Loucy (cell line): Measurements from ENCODE around the gene DAGLA.

Experiments
- H2AFZ ChIP-seq: fragments of 200-600 bp; sonication (generic); 2 replicates; pipeline ENCODE4 v1.6.0; 2016; ENCODE audit warnings: antibody characterized with exemption, mild to moderate bottlenecking, low read length, moderate library complexity
- H3F3A ChIP-seq: fragments of 200-600 bp; 2 replicates; pipeline ENCODE4 v1.6.0; 2016; ENCODE audit warnings: antibody characterized with exemption, low read depth, mild to moderate bottlenecking
- H3K27me3 ChIP-seq: fragments of 200-600 bp; sonication (generic); 2 replicates; pipeline ENCODE4 v1.6.1; 2014; ENCODE audit warnings: low read length, mild to moderate bottlenecking; ENCODE audit not compliant: insufficient read depth, poor library complexity, severe bottlenecking
- H3K36me3 ChIP-seq: fragments of 200-600 bp; sonication (generic); 2 replicates; pipeline ENCODE4 v1.6.1; 2016; ENCODE audit warnings: low read length; ENCODE audit not compliant: insufficient read depth
- H3K4me1 ChIP-seq: fragments of 200-600 bp; sonication (generic); 2 replicates; pipeline ENCODE4 v1.5.1; 2014; ENCODE audit warnings: low read length, mild to moderate bottlenecking; ENCODE audit not compliant: insufficient read depth, poor library complexity, severe bottlenecking
- H3K4me2 ChIP-seq: fragments of 200-600 bp; sonication (generic); 2 replicates; pipeline ENCODE4 v1.6.0; 2014; ENCODE audit warnings: antibody characterized with exemption, low read length, low read depth, mild to moderate bottlenecking; ENCODE audit not compliant: poor library complexity, severe bottlenecking
- H3K4me3 ChIP-seq: fragments of 200-600 bp; sonication (generic); 2 replicates; pipeline ENCODE4 v1.5.1; 2014; ENCODE audit warnings: low read length, mild to moderate bottlenecking, mixed read lengths; ENCODE audit not compliant: poor library complexity, severe bottlenecking
- H3K79me2 ChIP-seq: fragments of 200-600 bp; sonication (generic); 2 replicates; pipeline ENCODE4 v1.6.1; 2014; ENCODE audit warnings: low read length; ENCODE audit not compliant: insufficient read depth
- H3K9ac ChIP-seq: fragments of 200-600 bp; sonication (generic); 2 replicates; pipeline ENCODE4 v1.6.0; 2014; ENCODE audit warnings: mild to moderate bottlenecking, low read depth, low read length, moderate library complexity; ENCODE audit not compliant: poor library complexity, severe bottlenecking
- H3K9me2 ChIP-seq: fragments of 200-600 bp; sonication (generic); replicated peaks from 2 replicates; pipeline ENCODE4 v1.6.1; 2016; ENCODE audit warnings: low read depth, low read length, mixed read lengths
- H3K9me3 ChIP-seq: fragments of 200-600 bp; sonication (generic); 2 replicates; pipeline ENCODE4 v1.6.1; 2014; ENCODE audit warnings: mild to moderate bottlenecking, antibody characterized with exemption, low read length, low read depth; ENCODE audit not compliant: insufficient read depth
- H4K20me1 ChIP-seq: fragments of 200-600 bp; sonication (generic); 2 replicates; pipeline ENCODE4 v1.6.0; 2014; ENCODE audit warnings: antibody characterized with exemption, low read length, mild to moderate bottlenecking; ENCODE audit not compliant: insufficient read depth, poor library complexity, severe bottlenecking
- EZH2phosphoT487 ChIP-seq: fragments of 200-600 bp; IDR thresholded peaks from 2 replicates; pipeline ENCODE4 v1.6.1; 2018; ENCODE audit warnings: antibody characterized with exemption, mild to moderate bottlenecking, moderate library complexity, borderline replicate concordance
- TF ChIP-seq, protein P1 (sequence below): fragments of 200-600 bp; sonication (generic); conservative IDR thresholded peaks from 2 replicates; pipeline ENCODE4 v1.5.1; 2014; ENCODE audit warnings: mild to moderate bottlenecking, antibody characterized with exemption, low read length

DAGLA gene

DNA sequence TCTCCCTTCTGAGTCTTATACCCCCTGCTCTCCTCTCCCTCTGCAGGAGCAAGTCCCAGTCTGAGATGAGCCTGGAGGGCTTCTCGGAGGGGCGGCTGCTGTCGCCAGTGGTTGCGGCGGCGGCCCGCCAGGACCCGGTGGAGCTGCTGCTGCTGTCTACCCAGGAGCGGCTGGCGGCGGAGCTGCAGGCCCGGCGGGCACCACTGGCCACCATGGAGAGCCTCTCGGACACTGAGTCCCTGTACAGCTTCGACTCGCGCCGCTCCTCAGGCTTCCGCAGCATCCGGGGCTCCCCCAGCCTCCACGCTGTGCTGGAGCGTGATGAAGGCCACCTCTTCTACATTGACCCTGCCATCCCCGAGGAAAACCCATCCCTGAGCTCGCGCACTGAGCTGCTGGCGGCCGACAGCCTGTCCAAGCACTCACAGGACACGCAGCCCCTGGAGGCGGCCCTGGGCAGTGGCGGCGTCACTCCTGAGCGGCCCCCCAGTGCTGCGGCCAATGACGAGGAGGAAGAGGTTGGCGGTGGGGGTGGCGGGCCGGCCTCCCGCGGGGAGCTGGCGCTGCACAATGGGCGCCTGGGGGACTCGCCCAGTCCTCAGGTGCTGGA is 63.4 kb downstream of the DAGLA start:
- H3K4me1 ChIP-seq = no peaks in the 10 kb centered on the region
- H3K4me2 ChIP-seq = no peak overlapping the region
- no peaks in the 10 kb centered on the region for H3K79me2 ChIP-seq
- no peaks in the 10 kb centered on the region for H3K36me3 ChIP-seq
- H2AFZ ChIP-seq = no peak overlapping the region
- H3K9me3 ChIP-seq = no peaks in the 10 kb centered on the region
- TF ChIP-seq, protein P1, sequence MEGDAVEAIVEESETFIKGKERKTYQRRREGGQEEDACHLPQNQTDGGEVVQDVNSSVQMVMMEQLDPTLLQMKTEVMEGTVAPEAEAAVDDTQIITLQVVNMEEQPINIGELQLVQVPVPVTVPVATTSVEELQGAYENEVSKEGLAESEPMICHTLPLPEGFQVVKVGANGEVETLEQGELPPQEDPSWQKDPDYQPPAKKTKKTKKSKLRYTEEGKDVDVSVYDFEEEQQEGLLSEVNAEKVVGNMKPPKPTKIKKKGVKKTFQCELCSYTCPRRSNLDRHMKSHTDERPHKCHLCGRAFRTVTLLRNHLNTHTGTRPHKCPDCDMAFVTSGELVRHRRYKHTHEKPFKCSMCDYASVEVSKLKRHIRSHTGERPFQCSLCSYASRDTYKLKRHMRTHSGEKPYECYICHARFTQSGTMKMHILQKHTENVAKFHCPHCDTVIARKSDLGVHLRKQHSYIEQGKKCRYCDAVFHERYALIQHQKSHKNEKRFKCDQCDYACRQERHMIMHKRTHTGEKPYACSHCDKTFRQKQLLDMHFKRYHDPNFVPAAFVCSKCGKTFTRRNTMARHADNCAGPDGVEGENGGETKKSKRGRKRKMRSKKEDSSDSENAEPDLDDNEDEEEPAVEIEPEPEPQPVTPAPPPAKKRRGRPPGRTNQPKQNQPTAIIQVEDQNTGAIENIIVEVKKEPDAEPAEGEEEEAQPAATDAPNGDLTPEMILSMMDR = no peak
- TF ChIP-seq EZH2phosphoT487 = no peak
- H3K27me3 ChIP-seq = no peaks in the 10 kb centered on the region
- H3K4me3 ChIP-seq = no peak overlapping the region
- no peaks in the 10 kb centered on the region for H4K20me1 ChIP-seq
- H3F3A ChIP-seq = no peaks in the 10 kb centered on the region
- no peaks in the 10 kb centered on the region for H3K9me2 ChIP-seq
- H3K9ac ChIP-seq = no peak overlapping the region

DNA sequence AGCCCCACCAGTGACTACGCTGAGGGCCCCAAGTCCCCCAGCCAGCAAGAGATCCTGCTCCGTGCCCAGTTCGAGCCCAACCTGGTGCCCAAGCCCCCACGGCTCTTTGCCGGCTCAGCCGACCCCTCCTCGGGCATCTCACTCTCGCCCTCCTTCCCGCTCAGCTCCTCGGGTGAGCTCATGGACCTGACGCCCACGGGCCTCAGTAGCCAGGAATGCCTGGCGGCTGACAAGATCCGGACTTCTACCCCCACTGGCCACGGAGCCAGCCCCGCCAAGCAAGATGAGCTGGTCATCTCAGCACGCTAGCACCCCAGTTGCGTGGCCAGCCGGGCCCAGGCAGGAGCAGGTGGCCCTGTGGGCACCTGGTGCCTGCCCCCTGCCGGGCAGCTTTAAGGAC is 64.0 kb downstream of the DAGLA start:
- Histone ChIP-seq H4K20me1 (no peaks in the 10 kb centered on the region), H3K4me2 (no peak overlapping the region), H3K27me3 (no peaks in the 10 kb centered on the region), H3K9ac (no peak overlapping the region), H3K4me3 (no peak overlapping the region), H3K9me2 (no peaks in the 10 kb centered on the region), H3K4me1 (no peaks in the 10 kb centered on the region), H3F3A (no peaks in the 10 kb centered on the region), H3K79me2 (no peaks in the 10 kb centered on the region), H3K9me3 (no peaks in the 10 kb centered on the region), H3K36me3 (no peaks in the 10 kb centered on the region), H2AFZ (no peak overlapping the region)
- TF ChIP-seq, protein P1 = no peak
- TF ChIP-seq EZH2phosphoT487 = no peak

DNA sequence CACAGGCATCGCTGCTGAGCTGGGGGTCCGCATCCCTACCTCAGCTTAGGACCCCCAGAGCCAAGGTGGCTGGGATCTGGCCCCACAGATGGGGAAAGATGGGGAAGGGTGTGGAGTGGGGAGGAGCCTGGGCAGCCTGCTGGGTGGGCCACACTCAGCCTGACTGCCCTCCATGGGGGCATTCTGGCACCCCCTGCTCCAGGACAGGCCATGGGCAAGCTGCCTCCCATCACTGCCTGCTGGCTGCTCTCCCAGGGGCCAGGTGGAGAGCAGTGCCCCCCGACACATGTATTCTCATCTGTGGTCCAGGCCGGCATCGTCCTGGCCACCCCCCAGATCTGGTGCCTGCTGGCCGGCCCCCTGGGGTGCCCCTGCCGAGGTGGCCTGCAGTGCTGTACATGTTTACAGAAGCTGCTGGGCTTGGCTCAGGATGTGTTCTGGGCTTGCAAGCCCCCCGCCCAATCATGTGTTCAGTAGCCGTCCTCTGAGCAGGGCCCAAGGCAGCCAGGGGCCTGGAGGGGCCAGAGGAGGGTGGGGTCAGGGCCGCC is 64.5 kb downstream of the DAGLA start:
- no peaks in the 10 kb centered on the region for H3K27me3 ChIP-seq
- H3K9me2 ChIP-seq = no peaks in the 10 kb centered on the region
- no peak overlapping the region for H2AFZ ChIP-seq
- no peaks in the 10 kb centered on the region for H3K79me2 ChIP-seq
- H3K4me3 ChIP-seq = no peak overlapping the region
- H3K4me2 ChIP-seq = no peak overlapping the region
- H4K20me1 ChIP-seq = no peaks in the 10 kb centered on the region
- TF ChIP-seq, protein P1 = no peak
- no peak for TF ChIP-seq EZH2phosphoT487
- no peak overlapping the region for H3K9ac ChIP-seq
- H3F3A ChIP-seq = no peaks in the 10 kb centered on the region
- H3K4me1 ChIP-seq = no peaks in the 10 kb centered on the region
- no peaks in the 10 kb centered on the region for H3K36me3 ChIP-seq
- no peaks in the 10 kb centered on the region for H3K9me3 ChIP-seq
